ENCODE data around the gene SLC48A1. TPM values are rescaled to one million over a fixed set of nuclear protein-coding genes. Genes with fewer than 3 reads are reported as not detected.

The SLC48A1 gene
- polyA plus RNA-seq, 1 of the 3 experiments (the other 2 are of a cell fraction) = 7.3 TPM

GRCh38 chr12:47741340-47741703 is 31.7 kb upstream of the SLC48A1 start (continued):
- TF ChIP-seq EZH2phosphoT487 (IDR thresholded peaks at IDR 0.05; ENCODE audit: borderline replicate concordance, low read depth) (no peak), ELF1 (IDR thresholded peaks at IDR 0.05) (no peak), RAD21 (IDR thresholded peaks at IDR 0.05; ENCODE audit: low read length) (0 out of 2 replicates have a peak, but pooled peaks have one; percentile 9), REST (IDR thresholded peaks at IDR 0.05; ENCODE audit: low read depth, low read length) (no peak), CHD2 (IDR thresholded peaks at IDR 0.05; ENCODE audit: low read length, partially characterized antibody) (peak; percentile 56), MXI1 (IDR thresholded peaks at IDR 0.05; ENCODE audit: low read depth, low read length) (no peak), NRF1 (IDR thresholded peaks at IDR 0.05; ENCODE audit: low read depth, low read length) (no peak), YY1 (IDR thresholded peaks at IDR 0.05; ENCODE audit: low read depth) (no peak), EP300 (IDR thresholded peaks at IDR 0.05; ENCODE audit: borderline replicate concordance in 1 of 2, low read depth in 1 of 2, low read length in 1 of 2) (peak in 1 of 2 experiments; percentile 42; a peak in 1 of 4 replicates), PBX3 (IDR thresholded peaks at IDR 0.05) (no peak), TAF1 (IDR thresholded peaks at IDR 0.05; ENCODE audit: borderline replicate concordance, low read depth, low read length) (no peak), RFX5 (IDR thresholded peaks at IDR 0.05; ENCODE audit: low read length) (no peak), RCOR1 (IDR thresholded peaks at IDR 0.05; ENCODE audit: low read length) (peak; percentile 39; the same call in 1 of the 2 replicates), FOXM1 (IDR thresholded peaks at IDR 0.05; ENCODE audit: low read depth) (no peak), TCF12 (IDR thresholded peaks at IDR 0.05) (peak; percentile 24; the same call in 1 of the 2 replicates), NFIC (IDR thresholded peaks at IDR 0.05; ENCODE audit: borderline replicate concordance) (peak; percentile 83)
- TF ChIP-seq, protein P1, sequence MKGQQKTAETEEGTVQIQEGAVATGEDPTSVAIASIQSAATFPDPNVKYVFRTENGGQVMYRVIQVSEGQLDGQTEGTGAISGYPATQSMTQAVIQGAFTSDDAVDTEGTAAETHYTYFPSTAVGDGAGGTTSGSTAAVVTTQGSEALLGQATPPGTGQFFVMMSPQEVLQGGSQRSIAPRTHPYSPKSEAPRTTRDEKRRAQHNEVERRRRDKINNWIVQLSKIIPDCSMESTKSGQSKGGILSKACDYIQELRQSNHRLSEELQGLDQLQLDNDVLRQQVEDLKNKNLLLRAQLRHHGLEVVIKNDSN (IDR thresholded peaks at IDR 0.05; ENCODE audit: borderline replicate concordance, low read depth) = no peak
- TF ChIP-seq, protein P2, sequence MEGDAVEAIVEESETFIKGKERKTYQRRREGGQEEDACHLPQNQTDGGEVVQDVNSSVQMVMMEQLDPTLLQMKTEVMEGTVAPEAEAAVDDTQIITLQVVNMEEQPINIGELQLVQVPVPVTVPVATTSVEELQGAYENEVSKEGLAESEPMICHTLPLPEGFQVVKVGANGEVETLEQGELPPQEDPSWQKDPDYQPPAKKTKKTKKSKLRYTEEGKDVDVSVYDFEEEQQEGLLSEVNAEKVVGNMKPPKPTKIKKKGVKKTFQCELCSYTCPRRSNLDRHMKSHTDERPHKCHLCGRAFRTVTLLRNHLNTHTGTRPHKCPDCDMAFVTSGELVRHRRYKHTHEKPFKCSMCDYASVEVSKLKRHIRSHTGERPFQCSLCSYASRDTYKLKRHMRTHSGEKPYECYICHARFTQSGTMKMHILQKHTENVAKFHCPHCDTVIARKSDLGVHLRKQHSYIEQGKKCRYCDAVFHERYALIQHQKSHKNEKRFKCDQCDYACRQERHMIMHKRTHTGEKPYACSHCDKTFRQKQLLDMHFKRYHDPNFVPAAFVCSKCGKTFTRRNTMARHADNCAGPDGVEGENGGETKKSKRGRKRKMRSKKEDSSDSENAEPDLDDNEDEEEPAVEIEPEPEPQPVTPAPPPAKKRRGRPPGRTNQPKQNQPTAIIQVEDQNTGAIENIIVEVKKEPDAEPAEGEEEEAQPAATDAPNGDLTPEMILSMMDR (IDR thresholded peaks at IDR 0.05) = no peak

Measured in SK-N-SH (cell line).